ENCODE measurements around the gene ANKRD27. TPM values are rescaled to one million over a fixed set of nuclear protein-coding genes. Genes with fewer than 3 reads are reported as not detected.

Gene ANKRD27
- total RNA-seq, 1 donor from 2014 or later: 24.9 TPM

DNA sequence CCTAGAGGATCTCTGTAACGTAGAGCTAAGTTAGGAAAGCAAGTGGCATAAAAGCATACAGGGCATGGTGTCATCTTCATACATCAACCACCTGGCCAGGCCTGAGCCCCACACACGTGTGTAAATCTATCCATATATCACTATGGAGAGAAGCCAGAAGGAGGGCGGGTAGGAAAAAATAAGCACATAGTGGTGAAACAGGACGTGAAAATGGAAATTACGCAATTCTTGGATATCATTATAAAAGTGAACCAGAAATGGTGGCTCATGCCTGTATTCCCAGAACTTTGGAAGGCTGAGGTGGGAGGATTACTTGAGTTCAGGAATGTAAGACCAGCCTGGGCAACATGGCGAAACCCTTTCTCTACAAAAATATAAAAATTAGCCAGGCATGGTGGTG is 50.6 kb downstream of the ANKRD27 start:
- Histone ChIP-seq H3F3A (ENCODE audit: low read depth) (no peaks in the 10 kb centered on the region), H2AFZ (replicated peaks) (no peak overlapping the region), H3K36me3 (no peaks in the 10 kb centered on the region), H3K27ac (no peak overlapping the region), H3K79me2 (ENCODE audit: low read depth) (no peaks in the 10 kb centered on the region), H3K4me3 (no peak overlapping the region), H3K9me3 (ENCODE audit: low read depth) (no peaks in the 10 kb centered on the region), H4K20me1 (ENCODE audit: low read depth) (no peaks in the 10 kb centered on the region), H3K27me3 (no peaks in the 10 kb centered on the region), H3K4me2 (no peak overlapping the region), H3K4me1 (no peaks in the 10 kb centered on the region), H3K9ac (no peak overlapping the region)
- no peak for DNase-seq (ENCODE audit: low spot score)
- H3K4me1 Mint-ChIP-seq: no peaks in the 10 kb centered on the region
- no peak overlapping the region for H3K27ac Mint-ChIP-seq
- TF ChIP-seq EZH2 (IDR thresholded peaks at IDR 0.05) (no peak), CTCF (IDR thresholded peaks at IDR 0.05) (no peak), EZH2phosphoT487 (IDR thresholded peaks at IDR 0.05) (no peak)
- no peak overlapping the region for H3K4me3 Mint-ChIP-seq
- H3K9me3 Mint-ChIP-seq: no peaks in the 10 kb centered on the region
- peaks cover 15% of the 10 kb centered on the region for H3K36me3 Mint-ChIP-seq
- no peaks in the 10 kb centered on the region for H3K27me3 Mint-ChIP-seq (ENCODE audit: insufficient read depth, low read depth)

DNA sequence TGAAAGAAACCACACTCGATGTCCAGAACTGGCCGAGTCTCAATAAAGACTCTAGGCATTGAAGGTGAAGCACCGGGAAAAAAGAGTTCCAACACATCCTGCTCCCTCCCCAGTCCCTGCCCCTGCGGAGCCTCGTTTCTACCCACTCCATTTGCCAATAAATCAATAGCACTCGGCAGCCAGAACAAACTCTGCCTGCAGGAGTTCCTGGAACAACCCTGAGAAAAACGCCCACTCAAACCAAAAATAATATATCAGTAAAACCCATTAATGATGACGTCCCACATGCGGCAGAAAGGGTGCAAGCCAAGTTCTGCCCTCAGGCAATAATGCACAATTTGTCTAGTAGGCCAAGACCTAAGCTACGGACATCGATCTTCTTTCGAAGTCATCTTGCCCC is 53.0 kb downstream of the ANKRD27 start:
- no peaks in the 10 kb centered on the region for H3K27me3 Mint-ChIP-seq (ENCODE audit: insufficient read depth, low read depth)
- no peaks in the 10 kb centered on the region for H3K79me2 ChIP-seq (ENCODE audit: low read depth)
- H2AFZ ChIP-seq (replicated peaks): no peak overlapping the region
- H3K4me1 ChIP-seq: no peaks in the 10 kb centered on the region
- H3K9me3 Mint-ChIP-seq: no peaks in the 10 kb centered on the region
- H3K36me3 ChIP-seq: no peaks in the 10 kb centered on the region
- H3K27me3 ChIP-seq: no peaks in the 10 kb centered on the region
- H3K9me3 ChIP-seq (ENCODE audit: low read depth): no peaks in the 10 kb centered on the region
- H3F3A ChIP-seq (ENCODE audit: low read depth): no peaks in the 10 kb centered on the region
- H3K4me2 ChIP-seq: no peak overlapping the region
- H3K4me3 ChIP-seq: no peak overlapping the region
- no peak overlapping the region for H3K27ac ChIP-seq
- peaks cover 18% of the 10 kb centered on the region for H3K36me3 Mint-ChIP-seq
- H4K20me1 ChIP-seq (ENCODE audit: low read depth): no peaks in the 10 kb centered on the region
- H3K4me3 Mint-ChIP-seq: no peak overlapping the region
- no peak overlapping the region for H3K27ac Mint-ChIP-seq
- TF ChIP-seq EZH2 (IDR thresholded peaks at IDR 0.05) (no peak), EZH2phosphoT487 (IDR thresholded peaks at IDR 0.05) (no peak), CTCF (IDR thresholded peaks at IDR 0.05) (no peak)
- no peak overlapping the region for H3K9ac ChIP-seq
- H3K4me1 Mint-ChIP-seq: no peaks in the 10 kb centered on the region
- no peak for DNase-seq (ENCODE audit: low spot score)

GRCh38 chr19:32619051-32619685 is 55.8 kb downstream of the ANKRD27 start:
- Histone ChIP-seq H3K9me3 (ENCODE audit: low read depth) (no peaks in the 10 kb centered on the region), H3K27ac (no peak overlapping the region), H3K4me3 (no peak overlapping the region), H3K9ac (no peak overlapping the region), H4K20me1 (ENCODE audit: low read depth) (no peaks in the 10 kb centered on the region), H3K4me1 (no peaks in the 10 kb centered on the region), H2AFZ (replicated peaks) (no peak overlapping the region), H3K4me2 (no peak overlapping the region), H3K27me3 (no peaks in the 10 kb centered on the region), H3F3A (ENCODE audit: low read depth) (no peaks in the 10 kb centered on the region), H3K36me3 (no peaks in the 10 kb centered on the region), H3K79me2 (ENCODE audit: low read depth) (no peaks in the 10 kb centered on the region)
- Mint-ChIP-seq H3K27ac (no peak overlapping the region), H3K4me3 (no peak overlapping the region), H3K9me3 (no peaks in the 10 kb centered on the region), H3K4me1 (no peaks in the 10 kb centered on the region), H3K27me3 (ENCODE audit: insufficient read depth, low read depth) (peaks cover 2% of the 10 kb centered on the region), H3K36me3 (peaks cover 33% of the 10 kb centered on the region)
- TF ChIP-seq EZH2phosphoT487 (IDR thresholded peaks at IDR 0.05): no peak
- TF ChIP-seq EZH2 (IDR thresholded peaks at IDR 0.05): no peak
- no peak for TF ChIP-seq CTCF (IDR thresholded peaks at IDR 0.05)
- no peak for DNase-seq (ENCODE audit: low spot score)
